ENCODE results near the gene MYOM1.

Gene MYOM1

DNA sequence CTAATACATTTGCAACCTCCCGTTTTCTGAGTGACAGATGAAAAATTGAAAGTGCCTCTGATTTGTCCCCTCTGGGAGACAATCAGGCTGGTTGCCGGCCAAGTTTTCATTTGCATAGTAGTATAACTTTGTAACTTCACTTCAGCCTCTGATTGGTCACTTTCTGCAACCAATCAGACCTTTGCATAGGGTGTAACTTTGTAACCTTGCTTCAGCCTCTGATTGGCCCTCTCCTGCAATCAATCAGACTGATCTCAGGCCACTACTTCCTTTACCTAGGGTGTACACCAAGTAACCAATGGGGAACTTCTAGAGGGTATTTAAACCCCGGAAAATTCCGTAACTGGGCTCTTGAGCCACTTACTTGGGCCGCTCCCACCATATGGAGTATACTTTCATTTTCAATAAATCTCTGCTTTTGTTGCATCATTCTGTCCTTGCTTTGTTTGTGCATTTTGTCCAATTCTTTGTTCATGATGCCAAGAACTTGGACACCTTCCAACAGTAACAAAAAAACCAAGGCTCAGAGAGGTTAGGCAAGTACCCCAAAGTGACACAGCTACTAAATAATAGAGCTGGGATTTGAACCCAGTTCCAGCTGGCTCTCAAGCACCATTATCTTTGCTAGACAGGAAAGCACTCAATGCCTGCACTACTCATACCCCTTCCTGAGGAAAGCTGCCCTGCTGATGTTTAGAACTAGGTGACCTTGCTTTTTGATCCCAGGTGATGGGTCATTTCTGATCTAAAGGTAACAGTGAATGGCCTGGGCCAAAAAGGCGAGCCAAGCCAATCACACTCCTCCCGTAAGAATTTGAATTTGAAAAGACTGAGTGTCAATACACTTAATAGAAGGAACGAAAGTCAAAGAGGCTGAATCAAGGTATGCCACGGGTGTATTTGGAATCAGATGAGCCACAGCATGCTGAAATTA is 10.9 kb upstream of the MYOM1 start:
- Histone ChIP-seq H2AFZ (ENCODE audit: low read depth, low read length) (no peak overlapping the region), H4K20me1 (ENCODE audit: insufficient read depth, low read length) (no peaks in the 10 kb centered on the region), H3K27me3 (ENCODE audit: low read depth, low read length) (no peaks in the 10 kb centered on the region), H3K4me2 (ENCODE audit: low read length) (no peak overlapping the region), H3K9me3 (ENCODE audit: insufficient read depth, low read length) (no peaks in the 10 kb centered on the region), H3K36me3 (replicated peaks; ENCODE audit: low read depth, low read length) (no peaks in the 10 kb centered on the region), H3K4me3 (ENCODE audit: low read length) (no peak overlapping the region), H3K79me2 (ENCODE audit: low read length) (no peaks in the 10 kb centered on the region), H3K4me1 (ENCODE audit: low read length) (no peaks in the 10 kb centered on the region), H3K9ac (ENCODE audit: low read length) (no peak overlapping the region), H3K27ac (ENCODE audit: low read length) (no peak overlapping the region)
- TF ChIP-seq, protein P1, sequence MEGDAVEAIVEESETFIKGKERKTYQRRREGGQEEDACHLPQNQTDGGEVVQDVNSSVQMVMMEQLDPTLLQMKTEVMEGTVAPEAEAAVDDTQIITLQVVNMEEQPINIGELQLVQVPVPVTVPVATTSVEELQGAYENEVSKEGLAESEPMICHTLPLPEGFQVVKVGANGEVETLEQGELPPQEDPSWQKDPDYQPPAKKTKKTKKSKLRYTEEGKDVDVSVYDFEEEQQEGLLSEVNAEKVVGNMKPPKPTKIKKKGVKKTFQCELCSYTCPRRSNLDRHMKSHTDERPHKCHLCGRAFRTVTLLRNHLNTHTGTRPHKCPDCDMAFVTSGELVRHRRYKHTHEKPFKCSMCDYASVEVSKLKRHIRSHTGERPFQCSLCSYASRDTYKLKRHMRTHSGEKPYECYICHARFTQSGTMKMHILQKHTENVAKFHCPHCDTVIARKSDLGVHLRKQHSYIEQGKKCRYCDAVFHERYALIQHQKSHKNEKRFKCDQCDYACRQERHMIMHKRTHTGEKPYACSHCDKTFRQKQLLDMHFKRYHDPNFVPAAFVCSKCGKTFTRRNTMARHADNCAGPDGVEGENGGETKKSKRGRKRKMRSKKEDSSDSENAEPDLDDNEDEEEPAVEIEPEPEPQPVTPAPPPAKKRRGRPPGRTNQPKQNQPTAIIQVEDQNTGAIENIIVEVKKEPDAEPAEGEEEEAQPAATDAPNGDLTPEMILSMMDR (IDR thresholded peaks at IDR 0.05; ENCODE audit: low read depth, low read length) = no peak
- TF ChIP-seq EZH2phosphoT487 (IDR thresholded peaks at IDR 0.05; ENCODE audit: low read depth) = no peak

DNA sequence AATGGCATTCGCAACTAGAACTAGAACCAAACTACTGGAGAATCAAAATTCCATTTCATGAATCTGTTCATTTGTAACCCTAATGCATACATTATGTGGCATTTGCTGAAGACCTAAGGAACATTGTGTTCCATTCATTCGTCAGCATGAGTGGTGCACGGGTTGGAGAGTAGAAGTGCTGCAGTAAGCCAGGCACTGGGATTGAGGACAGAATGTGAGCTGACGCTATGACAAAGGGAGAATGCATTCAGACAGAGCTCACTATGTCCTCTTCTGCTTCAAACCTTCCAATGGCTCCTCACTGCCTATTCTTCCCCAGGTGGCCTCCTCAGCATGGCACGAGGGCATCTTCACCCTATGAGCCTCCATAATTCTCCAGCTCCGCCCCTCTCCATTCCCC is 6.3 kb upstream of the MYOM1 start:
- no peak overlapping the region for H3K9ac ChIP-seq (ENCODE audit: low read length)
- no peak overlapping the region for H3K4me3 ChIP-seq (ENCODE audit: low read length)

DNA sequence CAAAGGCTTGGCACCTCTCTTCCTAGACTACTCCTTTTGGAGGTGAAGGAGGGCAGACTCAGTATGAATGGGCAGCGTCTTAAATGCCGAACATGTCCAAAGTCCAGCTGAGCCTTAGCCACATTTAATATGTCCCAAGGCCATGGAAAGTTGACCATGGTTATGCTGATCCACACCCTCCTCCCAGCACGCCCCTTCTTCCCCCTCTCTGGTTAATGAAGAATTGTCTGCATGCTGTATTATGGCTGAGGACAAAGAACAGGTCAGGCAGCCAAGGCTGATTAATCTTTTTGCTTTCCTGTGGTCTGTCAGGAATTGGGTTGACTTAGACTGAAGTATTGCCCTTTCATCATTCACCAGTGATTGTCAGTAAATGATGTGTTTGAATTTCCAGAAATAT is 5.8 kb upstream of the MYOM1 start:
- no peaks in the 10 kb centered on the region for H3K27me3 ChIP-seq (ENCODE audit: low read depth, low read length)
- H3K9me3 ChIP-seq (ENCODE audit: insufficient read depth, low read length) = no peaks in the 10 kb centered on the region
- no peaks in the 10 kb centered on the region for H3K79me2 ChIP-seq (ENCODE audit: low read length)
- no peak overlapping the region for H2AFZ ChIP-seq (ENCODE audit: low read depth, low read length)
- no peak overlapping the region for H3K27ac ChIP-seq (ENCODE audit: low read length)
- H3K4me1 ChIP-seq (ENCODE audit: low read length) = no peaks in the 10 kb centered on the region
- H3K9ac ChIP-seq (ENCODE audit: low read length) = no peak overlapping the region
- no peaks in the 10 kb centered on the region for H3K36me3 ChIP-seq (replicated peaks; ENCODE audit: low read depth, low read length)
- H3K4me3 ChIP-seq (ENCODE audit: low read length) = no peak overlapping the region
- H4K20me1 ChIP-seq (ENCODE audit: insufficient read depth, low read length) = no peaks in the 10 kb centered on the region
- no peak overlapping the region for H3K4me2 ChIP-seq (ENCODE audit: low read length)
- TF ChIP-seq, protein P1 (IDR thresholded peaks at IDR 0.05; ENCODE audit: low read depth, low read length) = no peak
- TF ChIP-seq EZH2phosphoT487 (IDR thresholded peaks at IDR 0.05; ENCODE audit: low read depth) = no peak

More for the DNA sequence above, 6.3 kb upstream of the MYOM1 start:
- Histone ChIP-seq H3K27ac (ENCODE audit: low read length) (no peak overlapping the region), H3K9me3 (ENCODE audit: insufficient read depth, low read length) (no peaks in the 10 kb centered on the region), H3K27me3 (ENCODE audit: low read depth, low read length) (no peaks in the 10 kb centered on the region), H4K20me1 (ENCODE audit: insufficient read depth, low read length) (no peaks in the 10 kb centered on the region), H3K4me2 (ENCODE audit: low read length) (no peak overlapping the region), H3K36me3 (replicated peaks; ENCODE audit: low read depth, low read length) (no peaks in the 10 kb centered on the region), H2AFZ (ENCODE audit: low read depth, low read length) (no peak overlapping the region), H3K4me1 (ENCODE audit: low read length) (no peaks in the 10 kb centered on the region), H3K79me2 (ENCODE audit: low read length) (no peaks in the 10 kb centered on the region)
- TF ChIP-seq, protein P1 (IDR thresholded peaks at IDR 0.05; ENCODE audit: low read depth, low read length) = no peak
- TF ChIP-seq EZH2phosphoT487 (IDR thresholded peaks at IDR 0.05; ENCODE audit: low read depth) = no peak

DNA sequence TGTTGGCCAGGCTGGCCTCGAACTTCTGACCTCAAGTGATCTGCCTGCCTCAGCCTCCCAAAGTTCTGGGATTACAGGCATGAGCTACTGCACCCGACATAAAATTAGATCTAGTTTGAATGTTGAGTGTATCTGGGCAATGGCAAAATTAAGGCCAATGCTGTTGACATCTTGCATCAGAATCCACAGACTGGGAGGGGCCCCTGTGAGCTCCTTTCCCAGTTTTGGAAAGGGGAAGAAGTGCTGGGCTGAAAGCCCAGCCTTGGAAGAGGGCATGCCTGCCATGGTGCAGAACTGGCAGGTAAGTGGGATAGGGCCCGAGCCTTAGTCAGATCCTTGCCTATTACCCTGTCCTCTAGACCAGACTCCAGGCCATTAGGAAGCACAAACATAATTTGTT is 4.5 kb upstream of the MYOM1 start:
- H3K4me3 ChIP-seq (ENCODE audit: low read length) = no peak overlapping the region
- no peak for TF ChIP-seq EZH2phosphoT487 (IDR thresholded peaks at IDR 0.05; ENCODE audit: low read depth)
- TF ChIP-seq, protein P1 (IDR thresholded peaks at IDR 0.05; ENCODE audit: low read depth, low read length) = no peak
- H4K20me1 ChIP-seq (ENCODE audit: insufficient read depth, low read length) = no peaks in the 10 kb centered on the region
- no peak overlapping the region for H3K9ac ChIP-seq (ENCODE audit: low read length)
- 0 out of 2 replicates have a peak, but pooled peaks cover 3% of the 10 kb centered on the region for H3K27me3 ChIP-seq (ENCODE audit: low read depth, low read length)
- H3K36me3 ChIP-seq (replicated peaks; ENCODE audit: low read depth, low read length) = no peaks in the 10 kb centered on the region
- H3K4me2 ChIP-seq (ENCODE audit: low read length) = no peak overlapping the region
- no peaks in the 10 kb centered on the region for H3K4me1 ChIP-seq (ENCODE audit: low read length)
- H3K27ac ChIP-seq (ENCODE audit: low read length) = no peak overlapping the region
- H2AFZ ChIP-seq (ENCODE audit: low read depth, low read length) = no peak overlapping the region
- no peaks in the 10 kb centered on the region for H3K79me2 ChIP-seq (ENCODE audit: low read length)
- H3K9me3 ChIP-seq (ENCODE audit: insufficient read depth, low read length) = no peaks in the 10 kb centered on the region

All from OCI-LY3 (cell line).